BE2C (cell line): ENCODE results near the gene SLC2A6.
A peak's percentile ranks its signal among the peaks of the same experiment; 100 is the strongest.

ENCODE experiments used
- DNase-seq: peaks from one replicate; pipeline ENCODE4 v3.0.0-alpha.2; 2020
- H3K27me3 ChIP-seq: fragments of 250-450 bp; sonication (Bioruptor Pico); 2 replicates; pipeline ENCODE4 v1.5.1; 2020; ENCODE audit warnings: mild to moderate bottlenecking
- H3K36me3 ChIP-seq: fragments of 250-450 bp; sonication (Bioruptor Pico); 2 replicates; pipeline ENCODE4 v1.5.1; 2020; ENCODE audit warnings: mild to moderate bottlenecking
- H3K4me1 ChIP-seq: fragments of 250-450 bp; sonication (Bioruptor Pico); 2 replicates; pipeline ENCODE4 v1.5.1; 2020
- H3K4me3 ChIP-seq: 2 replicates; pipeline ENCODE4 v1.5.1; 2011; ENCODE audit warnings: low read depth, low read length
- H3K9me3 ChIP-seq: fragments of 250-450 bp; sonication (Bioruptor Pico); 2 replicates; pipeline ENCODE4 v1.5.1; 2020
- TF ChIP-seq, protein P1 (sequence below): IDR thresholded peaks from 2 replicates; pipeline ENCODE4 v1.5.1; 2012; ENCODE audit warnings: mild to moderate bottlenecking, low read depth, low read length

SLC2A6 gene

DNA sequence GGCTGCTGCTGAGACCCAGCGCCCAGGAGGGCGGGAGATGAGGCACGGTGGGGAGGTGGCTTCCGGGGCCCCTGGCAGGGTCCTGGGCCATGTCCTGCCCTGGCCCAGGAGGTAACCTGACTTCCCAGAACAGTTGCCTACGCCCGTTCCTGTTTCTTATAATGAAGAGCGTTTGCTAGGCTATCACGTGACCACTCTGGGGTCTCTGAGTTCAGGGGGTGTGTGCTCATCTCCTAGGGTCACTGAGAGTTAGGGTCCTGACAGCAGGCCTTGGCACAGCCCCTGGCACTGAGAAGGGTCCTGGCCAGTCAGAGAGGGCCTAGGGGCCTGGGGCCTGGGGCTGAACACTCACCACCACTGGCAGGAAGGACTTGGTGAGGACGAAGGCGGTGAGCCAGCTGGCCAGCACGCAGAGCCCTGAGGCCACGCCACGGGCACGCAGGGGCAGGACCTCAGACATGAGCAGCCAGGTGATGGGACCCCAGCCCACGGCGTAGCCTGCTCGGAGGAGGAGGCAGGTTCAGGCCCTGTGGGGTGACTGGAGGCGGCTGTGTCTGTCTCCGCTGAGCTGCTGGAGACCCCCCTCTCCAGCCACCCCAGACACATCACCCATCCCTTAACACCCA, 6.0 kb downstream of the SLC2A6 start:
- TF ChIP-seq, protein P1, sequence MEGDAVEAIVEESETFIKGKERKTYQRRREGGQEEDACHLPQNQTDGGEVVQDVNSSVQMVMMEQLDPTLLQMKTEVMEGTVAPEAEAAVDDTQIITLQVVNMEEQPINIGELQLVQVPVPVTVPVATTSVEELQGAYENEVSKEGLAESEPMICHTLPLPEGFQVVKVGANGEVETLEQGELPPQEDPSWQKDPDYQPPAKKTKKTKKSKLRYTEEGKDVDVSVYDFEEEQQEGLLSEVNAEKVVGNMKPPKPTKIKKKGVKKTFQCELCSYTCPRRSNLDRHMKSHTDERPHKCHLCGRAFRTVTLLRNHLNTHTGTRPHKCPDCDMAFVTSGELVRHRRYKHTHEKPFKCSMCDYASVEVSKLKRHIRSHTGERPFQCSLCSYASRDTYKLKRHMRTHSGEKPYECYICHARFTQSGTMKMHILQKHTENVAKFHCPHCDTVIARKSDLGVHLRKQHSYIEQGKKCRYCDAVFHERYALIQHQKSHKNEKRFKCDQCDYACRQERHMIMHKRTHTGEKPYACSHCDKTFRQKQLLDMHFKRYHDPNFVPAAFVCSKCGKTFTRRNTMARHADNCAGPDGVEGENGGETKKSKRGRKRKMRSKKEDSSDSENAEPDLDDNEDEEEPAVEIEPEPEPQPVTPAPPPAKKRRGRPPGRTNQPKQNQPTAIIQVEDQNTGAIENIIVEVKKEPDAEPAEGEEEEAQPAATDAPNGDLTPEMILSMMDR, result no peak
- peaks cover 33% of the 10 kb centered on the region for H3K36me3 ChIP-seq
- no peak overlapping the region for H3K4me3 ChIP-seq
- no peaks in the 10 kb centered on the region for H3K9me3 ChIP-seq
- peaks cover 1% of the 10 kb centered on the region; the same call in 1 of the 2 replicates for H3K4me1 ChIP-seq
- no peaks in the 10 kb centered on the region for H3K27me3 ChIP-seq
- peak; percentile 8 for DNase-seq

DNA sequence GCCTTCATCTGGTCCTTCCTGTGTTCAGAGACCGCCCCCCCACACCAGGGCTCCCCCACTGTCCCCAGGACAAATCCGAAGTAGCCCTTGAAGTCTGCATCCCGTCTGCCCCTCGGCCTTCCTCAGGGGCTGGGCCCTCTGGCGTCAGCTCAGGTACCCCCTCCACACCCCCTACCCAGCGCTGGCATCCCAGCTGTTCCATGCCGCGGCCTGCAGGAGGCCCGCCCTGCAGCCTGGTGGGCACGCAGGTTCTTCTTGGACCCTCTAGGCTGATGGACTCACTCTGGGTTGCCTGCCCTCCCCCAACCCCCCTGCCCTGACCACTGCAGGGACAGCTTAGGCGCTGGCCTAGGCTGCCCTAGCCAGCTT, 6.6 kb downstream of the SLC2A6 start:
- TF ChIP-seq, protein P1, result no peak
- no peak overlapping the region for H3K4me3 ChIP-seq
- no peaks in the 10 kb centered on the region for H3K9me3 ChIP-seq
- H3K4me1 ChIP-seq, result no peaks in the 10 kb centered on the region
- no peaks in the 10 kb centered on the region for H3K27me3 ChIP-seq
- DNase-seq, result peak; percentile 7
- peaks cover 33% of the 10 kb centered on the region for H3K36me3 ChIP-seq

DNA sequence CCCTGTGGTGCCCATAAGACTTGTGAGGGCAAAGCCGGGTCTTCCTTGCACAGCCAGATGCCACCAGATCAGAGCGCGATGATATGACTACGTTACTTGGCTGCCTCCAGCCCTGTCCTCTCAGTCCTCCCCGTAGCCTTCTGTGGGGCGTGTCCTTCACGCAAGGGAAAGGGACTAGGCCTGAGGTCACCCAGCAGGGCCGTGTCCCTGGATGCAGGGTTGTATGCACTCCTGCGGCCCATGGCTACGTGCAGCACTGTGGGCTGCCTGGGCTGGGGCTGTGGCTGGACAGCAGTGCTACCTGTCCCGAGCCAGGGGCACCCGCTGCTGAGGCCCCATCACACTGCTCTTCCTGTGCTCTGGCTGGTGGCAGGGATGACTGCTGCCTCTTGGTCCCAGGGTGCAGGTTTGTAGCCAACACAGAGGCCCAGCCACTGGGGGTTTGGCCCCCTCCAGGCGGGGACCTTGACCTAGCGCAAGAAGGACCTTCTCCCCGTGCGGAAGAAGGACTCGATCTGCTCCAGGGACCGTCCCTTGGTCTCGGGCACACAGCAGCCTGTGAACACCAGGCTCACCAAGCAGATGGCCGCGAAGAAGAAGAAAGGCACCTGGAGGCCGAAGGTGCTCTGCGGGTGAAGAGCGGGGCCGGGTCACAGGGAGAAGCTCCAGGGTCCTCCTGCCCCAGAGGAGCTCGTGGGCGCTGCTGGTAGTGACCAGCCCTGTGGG, 7.2 kb downstream of the SLC2A6 start:
- peak; percentile 7 for DNase-seq
- Histone ChIP-seq H3K27me3 (no peaks in the 10 kb centered on the region), H3K4me1 (no peaks in the 10 kb centered on the region), H3K4me3 (no peak overlapping the region), H3K36me3 (peaks cover 30% of the 10 kb centered on the region), H3K9me3 (no peaks in the 10 kb centered on the region)
- TF ChIP-seq, protein P1, result no peak

DNA sequence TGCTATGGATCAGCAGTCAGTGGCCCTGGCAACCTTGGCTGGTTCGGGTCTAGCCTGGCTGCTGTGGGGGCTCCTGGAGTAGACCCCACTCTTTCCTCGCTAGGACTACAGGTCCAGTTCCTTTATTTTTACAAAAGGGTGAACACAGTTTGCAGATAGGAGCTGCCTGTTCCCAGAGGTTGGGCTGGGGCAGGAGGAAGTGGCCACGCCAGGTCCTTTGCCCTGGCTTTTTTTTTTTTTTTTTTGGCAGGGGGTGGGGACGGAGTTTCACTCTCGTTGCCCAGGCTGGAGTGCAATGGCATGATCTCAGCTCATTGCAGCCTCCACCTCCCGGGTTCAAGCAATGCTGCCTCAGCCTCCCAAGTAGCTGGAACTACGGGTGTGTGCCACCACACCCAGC, 7.9 kb downstream of the SLC2A6 start:
- DNase-seq, result no peak
- Histone ChIP-seq H3K4me1 (no peaks in the 10 kb centered on the region), H3K36me3 (peaks cover 22% of the 10 kb centered on the region), H3K4me3 (no peak overlapping the region), H3K27me3 (no peaks in the 10 kb centered on the region), H3K9me3 (no peaks in the 10 kb centered on the region)
- TF ChIP-seq, protein P1, result no peak

DNA sequence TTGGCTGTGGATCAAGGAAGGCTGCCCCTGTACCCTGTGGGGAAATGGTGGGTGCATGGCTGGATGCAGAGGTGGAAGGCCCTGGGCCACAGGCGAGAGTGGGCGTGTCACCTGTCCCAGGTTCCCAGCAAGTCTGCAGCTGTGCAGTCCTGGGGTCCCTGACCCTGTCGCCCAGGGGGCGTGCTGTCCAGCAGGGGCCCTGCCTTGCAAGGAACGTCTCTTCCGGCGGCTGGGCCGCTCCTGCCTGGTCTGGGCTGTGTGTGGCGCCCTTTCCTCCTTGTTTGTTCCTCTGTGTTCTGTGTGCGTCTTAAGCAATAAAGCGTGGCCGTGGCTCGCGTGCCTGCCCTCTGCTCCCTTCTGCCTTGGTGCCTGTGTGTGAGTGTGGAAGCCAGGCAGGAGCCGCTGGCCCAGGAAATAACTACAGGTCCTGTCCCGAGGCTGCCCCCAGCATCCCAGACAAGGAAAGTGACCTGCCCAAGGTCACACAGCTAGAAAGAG, 8.4 kb downstream of the SLC2A6 start:
- no peaks in the 10 kb centered on the region for H3K27me3 ChIP-seq
- no peak for DNase-seq
- no peaks in the 10 kb centered on the region for H3K4me1 ChIP-seq
- TF ChIP-seq, protein P1, result 0 out of 2 replicates have a peak, but pooled peaks have one; percentile 14
- no peaks in the 10 kb centered on the region for H3K9me3 ChIP-seq
- peaks cover 17% of the 10 kb centered on the region for H3K36me3 ChIP-seq
- H3K4me3 ChIP-seq, result no peak overlapping the region
